Urinary bladder (tissue), 4 donors: ENCODE measurements around the gene GOLGA6D. TPM values are rescaled to one million over a fixed set of nuclear protein-coding genes. Genes with fewer than 3 reads are reported as not detected.
"Not testable (repeated sequence)": the region's sequence is repeated elsewhere in the genome, so short reads cannot be mapped to it uniquely, and the experiment has no call there.

Experiments used
- DNase-seq: peaks from one replicate; pipeline ENCODE4 v3.0.0-alpha.2; 2015; ENCODE audit errors: extremely low spot score
- H3K27ac ChIP-seq: one replicate; pipeline ENCODE4 v1.5.1; 2013; ENCODE audit warnings: low read depth, mild to moderate bottlenecking, moderate library complexity
- H3K36me3 ChIP-seq: one replicate; pipeline ENCODE4 v1.6.1; 2013; ENCODE audit warnings: mild to moderate bottlenecking, moderate library complexity; ENCODE audit not compliant: insufficient read depth
- H3K4me1 ChIP-seq: one replicate; pipeline ENCODE4 v1.6.1; 2013; ENCODE audit warnings: mild to moderate bottlenecking, moderate library complexity; ENCODE audit not compliant: insufficient read depth
- H3K4me3 ChIP-seq: one replicate; pipeline ENCODE4 v1.5.1; 2013; ENCODE audit warnings: low read depth, low read length
- WGBS: extraction: QIAGEN DNeasy Blood & Tissue Kit; methylation state at CpG from one replicate; pipeline ENCODE4 v1.1.7; 2013; 5-methylcytosine and 5-hydroxymethylcytosine counted together
- polyA plus RNA-seq: library from polyadenylated mRNA; stranded (reverse); fragments of 200-250 nt; gene quantifications from one replicate; pipeline ENCODE4 v1.2.3, GENCODE V29; 2013
- small RNA-seq: library from RNA; depleted of rRNA; stranded (forward); fragments of <200 nt; gene quantifications from one replicate; pipeline ENCODE3, GENCODE V24; 2014
- total RNA-seq: library from RNA; depleted of rRNA; stranded (reverse); fragments of >200 nt; gene quantifications from one replicate; pipeline ENCODE4 v1.2.3, GENCODE V29; 2014
- donor health status: healthy with polysubstance abuse.
- donor health status: healthy.

Gene GOLGA6D
- total and polyA plus RNA-seq, 2 donors, result not detected

DNA sequence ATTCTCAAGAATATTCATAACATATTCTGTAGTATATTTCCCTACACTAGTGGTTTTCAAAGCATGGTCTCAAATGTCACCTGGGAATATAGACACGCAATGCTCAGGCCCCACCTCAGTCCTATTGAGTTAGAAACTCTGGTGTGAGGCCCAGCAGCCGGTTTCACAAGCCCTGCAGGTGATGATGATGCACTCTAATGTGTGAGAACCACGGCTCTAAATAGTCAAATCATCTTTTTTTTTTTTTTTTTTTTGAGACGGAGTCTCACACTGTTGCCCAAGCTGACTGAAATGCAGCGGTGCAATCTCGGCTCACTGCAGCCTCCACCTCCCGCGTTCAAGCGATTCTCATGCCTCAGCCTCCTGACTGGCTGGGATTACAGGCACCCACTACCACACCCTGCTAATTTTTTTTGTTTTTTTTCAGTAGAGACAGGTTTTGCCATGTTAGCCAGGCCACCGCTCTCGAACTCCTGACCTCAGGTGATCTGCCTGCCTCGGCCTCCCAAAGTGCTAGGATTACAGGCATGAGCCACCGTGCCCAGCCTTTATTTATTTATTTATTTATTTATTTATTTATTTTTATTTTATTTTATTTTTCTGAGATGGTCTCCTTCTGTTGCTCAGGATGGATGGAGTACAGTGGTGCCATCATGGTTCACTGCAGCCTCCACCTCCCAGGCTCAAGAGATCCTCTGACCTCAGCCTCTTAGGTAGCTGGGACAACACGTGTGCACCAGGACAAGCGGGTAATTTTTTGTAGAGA is 51.2 kb downstream of the GOLGA6D start:
- 90% methylated on average over 15 of the region's 15 CpGs for WGBS
- not testable (repeated sequence) for H3K27ac ChIP-seq, H3K4me1 ChIP-seq, DNase-seq, H3K36me3 ChIP-seq, H3K4me3 ChIP-seq

DNA sequence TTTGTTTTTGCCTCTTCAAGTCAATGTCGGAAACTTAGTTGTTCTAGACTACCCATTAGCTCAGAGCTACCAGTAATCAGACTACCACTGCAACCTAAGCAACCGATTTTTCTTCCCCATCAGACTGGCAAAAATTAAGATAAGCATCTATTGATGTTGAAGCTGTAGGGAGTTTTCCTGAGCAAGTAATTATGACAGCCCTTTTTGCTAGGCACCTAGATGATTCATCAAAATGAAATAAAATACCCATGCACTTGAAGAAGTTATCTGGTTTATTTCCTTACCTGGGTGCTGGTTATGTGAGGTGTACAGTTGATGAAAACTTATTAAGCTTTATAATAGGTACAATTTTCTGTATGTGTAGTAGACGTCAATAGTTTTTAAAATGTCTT is 52.7 kb downstream of the GOLGA6D start:
- Histone ChIP-seq H3K4me3 (no peak overlapping the region), H3K4me1 (no peaks in the 10 kb centered on the region), H3K36me3 (no peaks in the 10 kb centered on the region), H3K27ac (no peak overlapping the region)
- 37% methylated on average over 3 of the region's 3 CpGs for whole genome bisulfite sequencing
- no peak for DNase-seq

DNA sequence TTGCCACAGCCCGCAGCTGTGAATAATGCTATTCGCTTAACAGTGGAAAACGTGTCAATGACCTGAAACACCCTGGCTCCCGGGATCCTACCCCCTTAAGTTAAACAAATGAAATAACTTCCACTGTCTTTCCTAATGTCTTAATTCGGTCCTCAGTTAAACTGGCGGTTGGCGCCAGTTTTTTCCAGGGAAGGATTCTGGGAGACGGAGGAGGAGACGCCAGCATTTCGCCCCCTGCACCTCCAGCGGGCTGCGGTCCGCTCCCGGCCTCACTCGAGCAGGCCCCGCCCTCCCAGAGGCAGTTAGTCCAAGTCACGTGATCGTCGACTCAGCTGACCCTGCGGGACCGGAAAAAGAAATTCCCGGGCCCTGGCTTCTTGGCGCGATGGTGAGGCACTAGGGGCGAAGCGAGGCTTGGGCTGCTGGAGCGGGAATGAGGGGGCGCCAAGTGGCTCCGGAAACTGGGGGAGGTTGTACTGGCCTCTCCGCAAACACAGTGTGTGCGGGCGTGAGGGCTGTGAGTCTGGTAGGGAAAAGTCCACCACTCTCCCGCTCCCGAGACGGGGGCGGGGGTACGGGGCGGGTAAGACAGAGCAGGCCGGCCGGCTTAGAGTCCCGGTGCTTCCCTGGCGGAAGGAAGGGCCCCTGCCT is 53.2 kb downstream of the GOLGA6D start, which contains the start of gene COMMD4:
Gene COMMD4, plus strand, starts transcription at position 359 of the 651 bp plus-strand sequence. Its CDS starts 27 bp downstream, at position 386.
- H3K36me3 ChIP-seq, result no peaks in the 10 kb centered on the region
- H3K27ac ChIP-seq, result peak within 1 kb of the TSS; percentile 47
- 1% methylated on average over 42 of the region's 42 CpGs for WGBS
- no peaks in the 10 kb centered on the region for H3K4me1 ChIP-seq
- DNase-seq, result peak; percentile 91
- peak within 1 kb of the TSS; percentile 81 for H3K4me3 ChIP-seq

DNA sequence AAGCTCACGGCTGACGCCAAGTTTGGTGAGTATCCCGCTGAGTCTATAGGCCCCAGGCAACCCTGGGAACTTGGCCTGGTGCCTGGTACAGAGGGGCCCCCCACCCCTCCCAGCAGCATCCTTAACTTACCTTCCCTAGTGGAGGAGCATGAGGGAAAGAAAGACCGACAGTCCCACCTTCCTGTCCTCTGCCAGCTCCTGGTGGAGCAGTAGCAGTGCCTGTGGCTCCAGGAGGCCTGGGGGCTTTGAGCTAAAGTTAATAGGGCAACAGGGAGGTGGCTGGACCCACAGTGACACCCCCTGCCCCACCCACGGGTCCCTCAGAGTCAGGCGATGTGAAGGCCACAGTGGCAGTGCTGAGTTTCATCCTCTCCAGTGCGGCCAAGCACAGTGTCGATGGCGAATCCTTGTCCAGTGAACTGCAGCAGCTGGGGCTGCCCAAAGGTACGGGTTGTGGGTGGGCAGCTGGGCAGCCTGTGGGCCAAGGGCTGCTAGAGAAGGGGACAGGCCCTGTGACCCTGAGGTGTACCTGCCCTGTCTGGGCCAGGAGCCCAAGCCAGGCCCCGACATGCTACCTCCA is 56.1 kb downstream of the GOLGA6D start:
- DNase-seq, result no peak
- Histone ChIP-seq H3K4me3 (no peak overlapping the region), H3K4me1 (no peaks in the 10 kb centered on the region), H3K36me3 (no peaks in the 10 kb centered on the region), H3K27ac (no peak overlapping the region)
- WGBS, result 86% methylated on average over 11 of the region's 11 CpGs

DNA sequence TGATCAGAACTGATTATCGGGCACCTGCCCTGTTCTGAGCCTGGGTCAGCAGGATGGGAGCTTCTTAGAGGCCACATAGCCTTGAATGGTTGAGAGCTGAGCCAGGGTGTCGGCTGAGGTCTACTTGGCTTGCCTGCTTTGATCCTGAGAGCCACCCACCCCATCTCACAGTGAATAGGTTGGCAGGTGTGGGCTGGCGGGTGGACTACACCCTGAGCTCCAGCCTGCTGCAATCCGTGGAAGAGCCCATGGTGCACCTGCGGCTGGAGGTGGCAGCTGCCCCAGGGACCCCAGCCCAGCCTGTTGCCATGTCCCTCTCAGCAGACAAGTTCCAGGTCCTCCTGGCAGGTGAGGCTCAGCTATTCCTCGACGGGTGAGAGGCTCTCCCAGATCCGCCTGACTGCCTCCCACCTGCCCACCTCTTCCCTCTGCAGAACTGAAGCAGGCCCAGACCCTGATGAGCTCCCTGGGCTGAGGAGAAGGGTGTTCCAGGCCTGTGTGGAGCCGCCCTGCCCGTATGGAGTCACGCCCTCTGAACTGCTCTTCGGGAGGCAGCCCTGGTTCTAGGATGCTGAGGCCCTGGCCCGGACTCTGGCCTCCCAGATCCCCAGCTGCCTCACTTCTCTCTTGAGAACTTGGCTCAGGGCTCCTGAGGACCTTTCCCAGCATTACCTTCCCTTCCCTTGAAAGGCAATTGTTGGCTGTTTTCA is 57.1 kb downstream of the GOLGA6D start:
- 94% methylated on average over 13 of the region's 13 CpGs for WGBS
- Histone ChIP-seq H3K4me3 (no peak overlapping the region), H3K27ac (no peak overlapping the region), H3K4me1 (no peaks in the 10 kb centered on the region), H3K36me3 (no peaks in the 10 kb centered on the region)
- no peak for DNase-seq

DNA sequence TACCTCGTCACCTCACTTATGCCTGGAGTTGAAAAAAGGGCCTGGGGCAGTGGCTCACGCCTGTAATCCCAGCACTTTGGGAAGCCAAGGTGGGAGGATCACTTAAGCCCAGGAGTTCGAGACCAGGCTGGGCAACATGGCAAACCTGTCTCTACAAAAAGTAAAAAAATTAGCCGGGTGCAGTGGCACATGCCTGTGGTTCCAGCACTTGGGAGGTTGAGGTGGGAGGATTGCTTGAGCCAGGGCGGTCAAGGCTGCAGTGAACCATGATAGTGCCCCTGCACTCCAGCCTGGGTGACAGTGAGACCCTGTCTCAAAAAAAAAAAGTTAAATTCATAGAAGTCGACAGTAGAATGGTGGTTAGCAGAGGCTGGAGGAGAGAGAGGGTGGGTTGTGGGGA is 59.6 kb downstream of the GOLGA6D start:
- WGBS, result 83% methylated on average over 6 of the region's 6 CpGs
- no peak overlapping the region for H3K4me3 ChIP-seq

DNA sequence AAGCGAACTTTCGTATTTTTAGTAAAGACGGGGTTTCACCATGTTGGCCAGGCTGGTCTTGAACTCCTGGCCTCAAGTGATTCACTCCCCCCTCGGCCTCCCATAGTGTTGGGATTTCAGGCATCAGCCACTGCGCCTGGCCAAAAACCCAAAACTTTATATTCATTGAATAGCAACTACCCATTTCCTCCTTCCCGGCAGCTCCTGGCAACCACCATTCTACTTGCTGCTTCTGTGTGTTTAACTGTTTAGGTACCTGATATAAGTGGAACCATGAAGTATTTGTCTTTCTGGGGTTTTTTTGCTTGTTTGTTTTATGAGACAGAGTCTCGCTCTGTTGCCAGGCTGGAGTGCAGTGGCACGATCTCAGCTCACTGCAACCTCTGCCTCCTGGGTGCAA is 61.3 kb downstream of the GOLGA6D start:
- WGBS, result 48% methylated on average over 8 of the region's 8 CpGs
- not testable (repeated sequence) for H3K27ac ChIP-seq, H3K36me3 ChIP-seq, H3K4me1 ChIP-seq, H3K4me3 ChIP-seq, DNase-seq

More for the DNA sequence above, 59.6 kb downstream of the GOLGA6D start:
- no peak for DNase-seq
- H3K36me3 ChIP-seq, result no peaks in the 10 kb centered on the region
- no peaks in the 10 kb centered on the region for H3K4me1 ChIP-seq
- no peak overlapping the region for H3K27ac ChIP-seq

Small RNA genes lying within 50 kb of the gene (small RNA-seq; reads per million reads assigned to genes)
- gene AC068338.1 (not detected), gene RN7SL327P (not detected), gene RN7SL489P (not detected)

Other genes with a start within 250 kb of the GOLGA6D start
- gene C15orf39, start 81.0 kb upstream of the GOLGA6D start, total RNA-seq, result 4.3 TPM
- 26.4 TPM for gene C15orf39, start 81.0 kb upstream of the GOLGA6D start, polyA plus RNA-seq
- gene GOLGA6C, start 24.5 kb upstream of the GOLGA6D start, total RNA-seq, result not detected
- gene GOLGA6C, start 24.5 kb upstream of the GOLGA6D start, polyA plus RNA-seq, result not detected
- 15.9 TPM for gene COMMD4, start 53.2 kb downstream of the GOLGA6D start, total RNA-seq
- 76.2 TPM for gene COMMD4, start 53.2 kb downstream of the GOLGA6D start, polyA plus RNA-seq
- 10.9 TPM for gene NEIL1, start 64.2 kb downstream of the GOLGA6D start, total RNA-seq
- 21.3 TPM for gene NEIL1, start 64.2 kb downstream of the GOLGA6D start, polyA plus RNA-seq
- 78.2 TPM for gene MAN2C1, start 85.8 kb downstream of the GOLGA6D start, total RNA-seq
- gene MAN2C1, start 85.8 kb downstream of the GOLGA6D start, polyA plus RNA-seq, result 113 TPM
- 50.3 TPM for gene SIN3A, start 168.9 kb downstream of the GOLGA6D start, total RNA-seq
- 34.2 TPM for gene SIN3A, start 168.9 kb downstream of the GOLGA6D start, polyA plus RNA-seq